Thymus (tissue), 11 donors: ENCODE results near the gene LMNTD2. TPM values are rescaled to one million over a fixed set of nuclear protein-coding genes. Genes with fewer than 3 reads are reported as not detected.
A peak's percentile ranks its signal among the peaks of the same experiment; 100 is the strongest.

Experiments
- DNase-seq, 9 donors: peaks; one replicate each; pipeline ENCODE4 v3.0.0-alpha.2; 2013; ENCODE audit warnings: low spot score in 9 of 9, low read depth in 6 of 9, missing footprints in 1 of 9
- H3K27ac ChIP-seq, 2 donors: one replicate each; pipeline ENCODE4 v1.5.1; 2013; ENCODE audit warnings: control low read depth in 1 of 2, low read depth in 1 of 2, low read length in 1 of 2, mild to moderate bottlenecking in 1 of 2, moderate library complexity in 1 of 2
- H3K27me3 ChIP-seq, 2 donors: one replicate each; pipeline ENCODE4 v1.5.1; 2013; ENCODE audit warnings: low read length in 1 of 2; ENCODE audit not compliant: control insufficient read depth in 2 of 2, insufficient read depth in 1 of 2
- H3K36me3 ChIP-seq, 2 donors: one replicate each; pipeline ENCODE4 v1.5.1; 2013; ENCODE audit warnings: low read length in 1 of 2, mild to moderate bottlenecking in 1 of 2, moderate library complexity in 1 of 2; ENCODE audit not compliant: control insufficient read depth in 2 of 2, insufficient read depth in 2 of 2
- H3K4me1 ChIP-seq, 2 donors: one replicate each; pipeline ENCODE4 v1.5.1; 2013; ENCODE audit warnings: low read length in 2 of 2; ENCODE audit not compliant: control insufficient read depth in 2 of 2, insufficient read depth in 2 of 2
- H3K4me3 ChIP-seq, 2 donors: one replicate each; pipeline ENCODE4 v1.5.1; 2013; ENCODE audit warnings: low read length in 2 of 2, control low read depth in 1 of 2, mild to moderate bottlenecking in 1 of 2
- H3K9me3 ChIP-seq, 2 donors: one replicate each; pipeline ENCODE4 v1.5.1; 2013; ENCODE audit warnings: low read length in 1 of 2, mild to moderate bottlenecking in 1 of 2; ENCODE audit not compliant: control insufficient read depth in 2 of 2, insufficient read depth in 1 of 2
- WGBS: extraction: QIAGEN DNeasy Blood & Tissue Kit; methylation state at CpG from one replicate; pipeline ENCODE4 v1.1.7; 2013; 5-methylcytosine and 5-hydroxymethylcytosine counted together
- polyA plus RNA-seq: library from polyadenylated mRNA; stranded (reverse); fragments of 200-250 nt; gene quantifications from one replicate; pipeline ENCODE4 v1.2.3, GENCODE V29; 2013
- total RNA-seq: library from RNA; stranded (reverse); fragments of 120-200 nt; gene quantifications from one replicate; pipeline ENCODE4 v1.2.4, GENCODE V29; 2013
- donor health status: healthy.

The LMNTD2 gene
- total and polyA plus RNA-seq, 2 donors = 1.1 to 5.8 TPM

DNA sequence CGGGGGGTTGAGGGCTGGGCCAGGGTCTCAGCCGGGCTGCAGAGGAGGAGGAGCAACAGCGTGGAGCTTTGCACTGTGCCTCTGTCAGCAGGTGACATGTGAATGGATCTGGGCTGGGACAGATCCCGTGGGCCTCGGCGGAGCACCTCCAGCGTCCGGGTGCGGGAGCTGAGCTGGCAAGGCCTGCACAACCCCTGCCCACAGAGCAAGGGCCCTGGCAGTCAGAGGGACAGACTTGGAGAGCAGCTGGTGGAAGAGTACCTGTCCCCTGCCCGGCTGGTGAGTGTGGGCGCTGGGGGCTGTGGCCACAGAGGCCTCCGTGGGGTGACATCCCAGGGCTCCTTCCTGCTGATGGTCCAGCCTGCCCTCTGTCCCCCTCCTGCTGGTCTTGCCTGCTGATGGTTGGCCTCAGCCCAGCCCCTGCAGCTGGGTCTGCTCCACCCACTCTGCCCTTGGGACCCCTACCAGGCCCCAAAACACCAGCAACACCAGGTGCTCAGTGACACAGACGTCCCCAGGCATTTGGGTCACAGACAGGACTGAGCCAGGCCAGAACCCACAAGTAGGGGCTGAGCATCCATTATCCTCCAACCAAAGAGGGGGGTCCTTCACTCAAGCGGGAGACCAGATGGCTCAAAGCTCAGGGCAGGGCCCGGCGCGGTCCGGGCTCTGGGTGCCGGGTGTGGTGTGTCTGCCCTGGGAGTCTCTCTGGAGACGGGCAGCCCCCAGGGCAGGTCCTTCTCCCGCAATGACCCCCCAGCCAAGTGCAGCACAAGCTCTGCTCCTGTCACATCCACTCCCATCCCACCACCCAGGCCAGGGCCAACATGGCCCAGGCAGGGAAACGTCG, 19.7 kb downstream of the LMNTD2 start:
- 97% methylated on average over 23 of the region's 23 CpGs for WGBS
- Histone ChIP-seq H3K9me3 (peaks cover 0 to 6% of the 10 kb centered on the region in 2 donors), H3K27me3 (peaks cover 19 to 39% of the 10 kb centered on the region in 2 donors), H3K27ac (no peak overlapping the region), H3K4me3 (no peak overlapping the region), H3K4me1 (peaks cover 12 to 23% of the 10 kb centered on the region in 2 donors), H3K36me3 (no peaks in the 10 kb centered on the region)
- DNase-seq = no peak

DNA sequence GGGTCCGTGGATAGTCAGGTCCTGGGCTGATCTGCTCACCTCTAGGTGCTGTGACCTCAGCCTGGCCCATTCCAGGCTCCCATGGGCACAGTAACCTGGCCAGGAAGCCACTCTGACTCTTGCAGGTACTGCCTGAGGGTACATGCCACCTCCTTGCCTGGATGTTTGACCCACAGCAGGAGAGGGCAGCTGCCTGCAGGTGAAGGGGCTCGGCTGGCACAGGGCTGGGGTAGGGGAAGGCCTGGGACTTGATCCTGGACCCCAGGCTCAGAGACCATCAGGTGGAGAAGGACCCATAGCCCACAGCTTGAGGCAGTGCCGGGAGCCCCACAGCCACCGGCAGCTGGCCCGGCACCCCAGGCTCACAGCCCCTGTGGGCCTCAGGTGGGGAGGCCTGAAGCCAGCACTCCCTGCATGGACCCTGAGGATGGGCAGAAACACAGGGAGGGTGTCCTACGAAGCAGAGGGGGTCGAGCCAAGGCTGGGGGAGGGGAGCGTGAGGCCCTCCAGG, 20.5 kb downstream of the LMNTD2 start:
- DNase-seq = no peak
- Histone ChIP-seq H3K4me3 (no peak overlapping the region), H3K4me1 (peaks cover 12 to 23% of the 10 kb centered on the region in 2 donors), H3K27ac (no peak overlapping the region), H3K27me3 (peaks cover 19 to 39% of the 10 kb centered on the region in 2 donors), H3K9me3 (peaks cover 0 to 6% of the 10 kb centered on the region in 2 donors), H3K36me3 (no peaks in the 10 kb centered on the region)
- 98% methylated on average over 8 of the region's 8 CpGs for WGBS

- Histone ChIP-seq H3K36me3 (peaks cover 2% of the 10 kb centered on the region in 2 donors), H3K9me3 (peaks cover 0 to 6% of the 10 kb centered on the region in 2 donors), H3K27ac (no peak overlapping the region), H3K4me1 (peaks cover 23 to 31% of the 10 kb centered on the region in 2 donors), H3K27me3 (peaks cover 19 to 39% of the 10 kb centered on the region in 2 donors), H3K4me3 (no peak overlapping the region)
- 97% methylated on average over 20 of the region's 20 CpGs for WGBS
- DNase-seq = no peak
Observed at GRCh38 chr11:538431-539051, 22.0 kb downstream of the LMNTD2 start.

DNA sequence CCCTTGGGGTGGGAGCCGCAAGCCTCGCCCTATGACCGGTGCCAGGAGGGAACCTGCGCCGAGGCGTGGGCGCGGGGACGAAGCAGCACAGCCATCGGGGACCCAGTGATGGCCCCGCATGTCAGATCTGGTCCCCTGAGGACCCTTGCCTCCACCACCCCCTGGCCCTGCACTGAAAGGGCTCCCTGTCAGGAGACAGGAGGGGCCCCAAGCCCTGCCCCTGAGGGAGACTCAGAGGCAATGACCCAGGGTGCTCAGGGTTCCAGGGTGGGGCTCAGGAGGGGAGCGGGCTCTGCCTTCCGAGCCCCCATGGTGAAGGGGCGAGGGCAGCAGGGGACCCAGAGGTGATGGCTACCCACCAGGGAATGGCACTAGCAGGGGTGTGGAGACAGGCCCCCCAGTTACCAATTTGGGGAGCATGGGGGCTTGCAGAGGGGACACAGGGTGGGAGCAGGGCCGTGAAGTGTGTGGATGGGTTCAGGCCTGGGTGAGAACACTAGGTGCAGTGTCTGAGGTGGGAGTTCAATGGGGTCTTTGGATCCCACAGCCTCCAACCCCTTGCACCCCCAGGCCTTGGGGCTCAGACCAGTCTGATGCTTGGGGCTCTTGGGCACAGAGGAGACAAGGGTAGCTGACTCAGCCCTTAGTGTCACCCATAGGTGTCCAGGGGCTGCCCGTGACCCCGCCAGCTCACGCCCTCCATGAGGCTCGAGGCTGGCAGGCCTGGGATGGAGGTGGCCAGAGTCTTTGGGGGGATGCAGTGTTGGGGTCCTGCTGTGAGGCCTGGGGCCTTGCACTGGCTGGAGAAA, 22.7 kb downstream of the LMNTD2 start:
- peaks cover 19 to 39% of the 10 kb centered on the region in 2 donors for H3K27me3 ChIP-seq
- 47% methylated on average over 19 of the region's 19 CpGs for WGBS
- H3K9me3 ChIP-seq = peaks cover 0 to 6% of the 10 kb centered on the region in 2 donors
- peak overlapping the region; percentile 26 to 88 for H3K4me3 ChIP-seq
- no peak overlapping the region for H3K27ac ChIP-seq
- DNase-seq = no peak
- H3K4me1 ChIP-seq = peaks cover 23 to 31% of the 10 kb centered on the region in 2 donors
- H3K36me3 ChIP-seq = peaks cover 9% of the 10 kb centered on the region in 2 donors

DNA sequence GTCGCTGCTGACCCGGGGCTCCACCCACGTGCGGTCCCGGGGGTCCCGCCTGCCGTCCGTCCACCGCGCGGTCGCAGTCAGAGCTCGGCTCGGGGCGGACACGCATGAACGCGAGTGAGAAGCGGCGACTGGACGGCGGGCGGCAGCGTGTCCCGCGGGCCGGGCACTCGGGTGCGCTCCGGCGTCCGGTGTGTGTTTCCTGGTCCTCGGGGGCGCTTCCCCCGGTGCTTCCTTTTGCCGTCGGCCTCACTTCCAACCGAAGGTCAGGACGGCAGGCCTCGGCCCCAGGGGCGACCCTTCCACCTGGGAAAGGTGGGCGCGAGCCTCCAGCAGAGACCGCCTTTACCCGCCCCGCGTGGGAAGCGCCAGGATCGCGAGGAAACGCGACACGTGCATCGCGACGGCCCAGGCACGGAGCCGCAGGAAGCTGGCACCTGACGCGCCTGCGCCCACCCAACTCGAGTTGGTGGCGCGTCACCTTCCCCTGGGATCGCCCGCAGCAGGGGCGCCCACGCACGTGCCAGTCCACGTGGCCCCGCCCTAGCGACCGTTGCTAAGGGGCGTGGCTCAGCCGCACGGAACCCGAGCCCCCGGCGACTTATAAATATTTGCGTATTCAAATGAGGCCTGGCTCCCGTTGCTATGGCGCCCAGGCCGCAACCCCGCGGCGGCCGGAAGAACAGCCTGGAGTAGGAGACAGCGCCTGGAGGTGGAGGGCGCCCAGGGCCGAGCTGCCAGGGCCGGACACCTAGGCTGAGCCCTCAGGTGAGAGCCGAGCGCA, 23.5 kb downstream of the LMNTD2 start, which contains the start of gene LRRC56:
TSS of gene LRRC56 (plus strand) at position 687 of the 781 bp plus-strand sequence. CDS start 3,158 bp downstream, outside the sequence.
- Histone ChIP-seq H3K27ac (peak within 1 kb of the TSS in 1 of 2 donors; percentile 3), H3K36me3 (peaks cover 17% of the 10 kb centered on the region in 2 donors), H3K27me3 (peaks cover 19 to 39% of the 10 kb centered on the region in 2 donors), H3K9me3 (peaks cover 0 to 6% of the 10 kb centered on the region in 2 donors), H3K4me3 (peak within 1 kb of the TSS; percentile 26 to 88), H3K4me1 (peaks cover 23 to 31% of the 10 kb centered on the region in 2 donors)
- 2% methylated on average over 93 of the region's 93 CpGs for WGBS
- DNase-seq = peak in 4 of 9 donors; percentile 62 to 83 (median 78)

DNA sequence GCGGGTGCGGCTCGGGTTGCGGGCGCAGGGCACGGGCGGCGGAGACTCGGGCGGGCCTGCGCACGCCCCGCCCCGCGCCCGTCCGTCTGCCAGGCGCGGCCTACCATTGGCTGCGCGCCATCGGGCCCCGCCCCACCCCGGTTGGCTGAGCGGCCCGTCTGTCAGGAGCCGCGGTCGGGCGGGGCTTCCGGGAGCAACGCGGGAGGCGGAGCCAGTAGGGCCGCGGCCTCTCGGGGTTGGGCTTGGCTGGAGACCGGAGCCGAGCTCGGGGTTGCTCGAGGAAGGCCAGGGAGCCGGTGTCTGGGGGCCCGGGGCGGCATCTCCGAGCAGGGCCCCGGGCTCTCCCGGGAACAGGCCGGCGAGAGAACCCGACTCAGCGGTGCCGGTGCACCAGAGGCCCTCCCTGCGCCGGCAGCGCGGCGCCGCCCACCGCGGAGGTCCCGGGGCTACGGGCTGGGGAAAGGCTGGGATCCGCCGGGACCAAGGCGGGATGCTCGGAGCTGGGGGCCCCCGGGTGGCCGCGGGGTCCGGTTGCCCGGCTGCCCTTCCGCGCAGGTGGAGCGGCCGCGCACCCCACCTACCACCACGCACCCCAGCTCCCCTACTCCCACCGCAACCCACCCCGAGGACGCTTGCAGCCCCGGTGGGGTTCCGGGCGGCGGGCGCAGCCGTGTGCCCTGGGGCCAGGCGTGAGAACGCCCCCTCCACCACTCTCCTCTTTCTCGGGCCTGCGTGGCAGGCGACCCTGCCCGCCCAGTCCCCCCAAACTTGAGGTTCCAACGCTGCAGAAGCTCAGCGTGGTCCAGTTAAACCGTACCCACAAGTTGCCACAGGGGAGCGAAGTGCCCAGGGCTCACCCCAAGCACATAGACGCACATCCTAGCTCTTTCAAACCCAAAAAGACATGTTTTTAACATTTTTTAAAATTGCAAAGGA, 24.8 kb downstream of the LMNTD2 start, which contains the start of gene HRAS:
TSS of gene HRAS (minus strand) at position 58 of the 936 bp plus-strand sequence.
- Histone ChIP-seq H3K27ac (peak within 1 kb of the TSS in 1 of 2 donors; percentile 73), H3K4me1 (peaks cover 23 to 31% of the 10 kb centered on the region in 2 donors), H3K9me3 (peaks cover 0 to 6% of the 10 kb centered on the region in 2 donors), H3K36me3 (peaks cover 27 to 29% of the 10 kb centered on the region in 2 donors), H3K4me3 (peak within 1 kb of the TSS; percentile 61 to 88), H3K27me3 (peaks cover 19 to 39% of the 10 kb centered on the region in 2 donors)
- under 1% methylated on average over 97 of the region's 97 CpGs for WGBS
- peak; percentile 76 to 97 (median 91) for DNase-seq

DNA sequence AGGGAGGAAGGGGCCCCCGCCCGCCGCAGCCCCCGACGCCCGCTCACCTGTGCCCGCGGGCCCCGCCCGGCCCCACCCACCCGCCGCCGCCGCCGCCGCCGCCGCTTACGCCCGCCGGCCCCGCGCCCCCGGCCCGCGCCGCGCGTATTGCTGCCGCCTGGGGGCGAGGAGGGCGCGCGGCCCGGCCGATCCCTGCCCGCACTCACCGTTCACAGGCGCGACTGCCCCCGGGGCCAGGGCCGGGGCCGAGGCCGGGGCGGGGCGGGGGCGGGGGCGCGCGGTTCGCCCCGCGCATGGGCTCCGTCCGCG, 25.4 kb downstream of the LMNTD2 start:
- DNase-seq = no peak
- Histone ChIP-seq H3K9me3 (peaks cover 0 to 6% of the 10 kb centered on the region in 2 donors), H3K36me3 (peaks cover 28 to 29% of the 10 kb centered on the region in 2 donors), H3K4me3 (peak overlapping the region in 1 of 2 donors; percentile 88), H3K27ac (peak overlapping the region in 1 of 2 donors; percentile 73), H3K27me3 (peaks cover 19 to 39% of the 10 kb centered on the region in 2 donors), H3K4me1 (peaks cover 23 to 31% of the 10 kb centered on the region in 2 donors)
- 1% methylated on average over 54 of the region's 56 CpGs for whole genome bisulfite sequencing
